Left hindlimb (tissue), 1 donor: ENCODE measurements around the gene DPH1.

Experiments
- DNase-seq: peaks from one replicate; pipeline ENCODE4 v3.0.0-alpha.2; 2018

DPH1 gene

DNA sequence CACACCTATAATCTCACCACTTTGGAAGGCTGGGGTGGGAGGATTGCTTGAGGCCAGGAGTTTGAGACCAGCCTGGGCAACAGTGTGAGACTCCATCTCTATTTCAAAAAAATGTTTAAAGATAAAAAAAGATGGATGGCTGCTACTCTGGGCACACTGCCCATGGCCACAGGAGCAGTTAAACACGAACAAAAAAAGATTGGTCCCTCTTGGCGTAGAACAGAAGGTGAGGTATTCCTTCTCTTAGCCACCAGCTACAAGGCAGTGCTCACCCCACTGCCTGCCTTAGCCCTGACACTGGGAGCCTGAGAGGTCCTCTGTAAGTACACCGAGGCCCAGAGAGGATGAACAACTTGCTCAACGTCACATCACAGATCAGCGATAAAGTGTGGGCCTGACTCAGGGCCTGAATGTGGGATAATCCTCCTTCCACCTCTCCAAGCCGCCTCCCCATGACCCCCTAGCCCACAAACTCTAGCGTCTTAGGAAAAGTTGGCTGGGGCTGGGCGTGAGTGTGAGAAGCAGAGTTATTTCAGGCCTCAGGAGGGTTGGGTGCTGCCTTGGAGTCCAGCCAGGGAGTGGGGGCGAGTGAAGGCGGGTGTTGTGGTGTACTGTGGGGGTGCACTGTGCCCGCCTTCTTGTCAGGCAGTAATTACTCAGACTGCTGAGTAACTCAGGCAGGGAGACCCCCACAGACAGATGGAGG, 2.3 kb upstream of the DPH1 start:
- DNase-seq: no peak

DNA sequence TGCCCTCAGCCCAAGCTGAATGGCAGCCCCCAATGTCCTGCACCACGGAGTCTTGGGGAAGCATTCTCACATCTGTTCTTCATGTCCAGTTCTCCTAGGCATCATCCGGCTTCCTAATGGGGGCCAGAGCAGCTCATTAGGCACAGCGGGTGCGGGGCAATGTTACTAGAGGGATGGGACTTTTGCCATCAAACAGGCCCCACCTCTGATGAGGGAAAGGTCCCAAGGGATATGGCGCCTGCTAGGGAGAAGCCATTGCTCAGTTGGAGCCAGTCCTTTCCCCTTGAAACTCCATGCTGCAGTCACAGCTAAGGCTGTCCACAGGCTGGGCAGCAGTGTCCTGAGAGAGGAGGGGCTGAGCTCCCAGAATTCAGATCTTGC, 1.7 kb upstream of the DPH1 start:
- DNase-seq: no peak

DNA sequence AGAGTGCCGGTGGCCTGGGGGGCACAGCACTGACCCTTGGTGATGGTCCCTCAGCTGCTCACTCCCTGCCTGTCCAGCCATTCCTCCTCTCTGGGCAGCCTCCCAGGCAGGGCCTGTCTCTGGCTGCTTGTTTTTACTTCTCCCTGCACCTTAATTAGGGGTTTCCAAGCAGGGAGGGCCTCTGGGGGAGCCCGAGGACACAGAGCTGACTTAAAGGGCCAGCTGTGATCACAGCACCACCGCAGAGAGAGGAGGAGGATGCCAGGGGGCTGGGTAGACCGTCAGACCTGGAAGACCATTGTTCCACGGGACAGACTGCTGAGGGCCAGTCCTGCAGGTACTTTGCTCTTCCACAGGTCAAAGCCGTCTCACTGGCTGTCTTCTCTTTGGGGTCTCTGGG, 1.2 kb upstream of the DPH1 start:
- DNase-seq: no peak

DNA sequence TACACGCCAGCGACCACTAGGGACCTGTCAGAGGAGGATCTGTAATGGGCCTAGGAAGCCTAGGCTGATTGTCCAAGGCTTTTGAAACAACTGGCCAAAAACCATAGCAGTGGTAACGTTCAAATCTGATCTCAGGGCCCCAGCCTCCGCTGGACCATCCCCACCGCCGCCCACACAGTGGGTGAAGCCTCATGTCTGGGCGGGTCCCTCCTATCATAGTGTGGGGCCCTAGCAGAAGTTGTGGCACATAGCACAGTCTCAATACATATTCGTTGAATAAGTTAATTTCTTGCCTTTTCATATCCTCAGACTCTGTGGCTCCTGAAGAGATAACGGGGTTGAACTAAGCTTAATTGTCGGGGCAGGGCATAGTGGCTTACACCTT, 818 bp downstream of the DPH1 start:
- no peak for DNase-seq

DNA sequence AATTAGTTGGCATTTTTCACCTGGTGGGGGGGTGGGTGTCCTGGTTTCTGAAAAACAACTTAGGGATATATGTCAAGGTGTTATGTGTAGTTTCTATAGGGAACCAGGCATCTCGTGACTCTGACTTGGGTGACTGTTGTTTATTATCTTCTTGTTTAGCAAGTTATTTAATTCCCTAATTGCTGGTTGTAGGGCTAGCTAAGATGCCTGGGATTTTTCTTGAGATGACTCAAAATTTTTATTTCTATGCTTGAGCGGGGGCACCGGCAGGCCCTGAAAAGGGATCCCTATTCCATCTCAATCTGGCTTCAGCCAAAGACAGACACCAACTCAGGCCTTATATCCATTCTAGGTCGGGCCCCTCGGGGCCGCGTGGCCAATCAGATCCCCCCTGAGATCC, 3.2 kb downstream of the DPH1 start:
- no peak for DNase-seq

DNA sequence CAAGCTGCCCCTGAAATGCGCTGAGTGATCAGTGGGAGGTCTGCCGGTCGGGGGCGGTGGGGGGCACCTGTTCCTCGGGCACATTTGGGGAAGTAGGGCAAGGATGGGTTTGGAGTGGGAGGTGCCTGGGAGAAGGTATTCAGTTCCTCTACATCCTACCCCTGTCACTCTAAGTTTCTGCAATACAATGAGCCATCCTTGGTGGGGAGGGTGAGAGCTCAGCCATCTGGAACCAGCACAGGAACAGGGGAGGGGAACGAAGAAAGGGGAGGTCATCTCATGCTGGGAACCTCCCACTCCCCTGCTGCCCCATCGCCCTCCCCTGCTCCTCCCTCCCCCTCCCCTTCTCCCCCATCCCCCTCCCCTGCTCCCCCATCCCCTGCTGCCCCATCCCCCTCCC, 4.2 kb downstream of the DPH1 start:
- DNase-seq: no peak

DNA sequence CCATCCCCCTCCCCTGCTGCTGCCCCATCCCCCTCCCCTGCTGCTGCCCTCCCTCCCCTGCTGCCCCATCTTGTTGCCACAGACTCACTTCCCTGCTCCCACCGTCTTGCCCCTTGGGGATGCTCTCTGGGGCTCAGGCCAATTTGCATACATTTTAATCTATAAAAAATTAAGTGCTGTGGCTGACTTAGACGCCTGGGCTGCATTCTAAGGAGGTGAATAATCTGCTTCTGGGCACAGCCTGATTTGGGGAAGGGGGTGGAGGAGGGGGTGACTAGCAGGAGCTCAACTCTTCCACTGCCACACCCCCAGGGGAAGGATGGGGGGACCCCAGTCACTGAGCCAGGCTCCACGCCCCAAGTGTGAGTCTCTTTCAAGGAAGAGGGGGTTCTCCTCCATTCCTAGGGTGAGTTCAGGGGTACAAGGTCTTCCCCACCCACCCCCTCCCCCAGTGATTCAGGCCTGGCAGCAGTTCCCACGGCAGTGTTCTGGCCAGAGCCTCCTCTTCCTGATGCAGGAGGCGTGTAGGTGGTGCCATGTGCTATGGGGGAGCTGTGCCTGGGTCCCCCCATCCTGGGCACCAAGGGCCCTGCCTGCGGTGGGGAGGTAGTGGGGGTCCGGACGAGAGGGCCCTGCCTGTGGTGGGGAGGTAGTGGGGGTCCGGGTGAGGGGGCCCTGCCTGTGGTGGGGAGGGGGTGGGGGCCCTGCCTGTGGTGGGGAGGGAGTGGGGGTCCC, 5.0 kb downstream of the DPH1 start:
- no peak for DNase-seq

DNA sequence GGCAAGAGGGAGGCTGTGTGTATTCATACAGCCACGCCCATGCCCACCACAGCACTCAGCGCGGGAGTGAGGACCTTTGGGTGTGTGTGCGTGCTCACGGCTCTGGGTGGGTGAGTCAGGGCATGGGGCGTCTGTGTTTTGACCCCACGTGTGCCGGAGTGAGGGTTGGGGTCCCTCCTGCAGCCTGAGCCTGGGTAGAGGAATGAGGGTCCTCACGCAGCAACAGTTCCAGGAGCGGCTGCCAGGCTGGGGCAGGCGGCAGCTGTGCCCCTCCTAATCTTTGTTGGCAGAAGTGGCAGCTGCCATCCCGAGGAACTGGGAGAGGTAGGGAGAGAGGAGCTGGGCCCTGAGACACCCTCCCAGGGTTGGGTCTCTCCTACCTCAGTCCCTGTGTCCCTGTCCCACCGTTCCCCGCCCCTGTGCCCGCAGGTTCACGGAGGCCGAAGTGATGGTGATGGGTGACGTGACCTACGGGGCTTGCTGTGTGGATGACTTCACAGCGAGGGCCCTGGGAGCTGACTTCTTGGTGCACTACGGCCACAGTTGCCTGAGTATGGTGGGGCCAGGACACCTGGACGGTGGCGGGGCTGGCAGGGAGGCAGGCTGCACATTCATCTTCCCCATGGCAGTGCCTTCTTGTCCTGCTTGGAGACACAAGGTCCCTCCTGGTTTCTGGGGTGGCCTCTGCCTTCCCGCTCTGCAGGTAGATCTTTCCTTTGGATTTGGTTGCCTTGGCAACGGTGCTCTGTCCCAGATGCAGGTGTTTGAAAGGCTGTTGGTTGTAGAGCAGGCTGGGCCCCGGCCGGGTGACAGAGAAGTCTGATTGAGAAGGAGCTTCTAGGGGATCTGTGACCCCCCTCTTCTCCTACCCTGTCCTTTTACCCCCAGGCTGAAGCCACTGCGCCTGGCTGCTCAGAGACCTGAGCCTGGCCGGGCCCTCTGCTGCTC, 5.9 kb downstream of the DPH1 start:
- no peak for DNase-seq

DNA sequence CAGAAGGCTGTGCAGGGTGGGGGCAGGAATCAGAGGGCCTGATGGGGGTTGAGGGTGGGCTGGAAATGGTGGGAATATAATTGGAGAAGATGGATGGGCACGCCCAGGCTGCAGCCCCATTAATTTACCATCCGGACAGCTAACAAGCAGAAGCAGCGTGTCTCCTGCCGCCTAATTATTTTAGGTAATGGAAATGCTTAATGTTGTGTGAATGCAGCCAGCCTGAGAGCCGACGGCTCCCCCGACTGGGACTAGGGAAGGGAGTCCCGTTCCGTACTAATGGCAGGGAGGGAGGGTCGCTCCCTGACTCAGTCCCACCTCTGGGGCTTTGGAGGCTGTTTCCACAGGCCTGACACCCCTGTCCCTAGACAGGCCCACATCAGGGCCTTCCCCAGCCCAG, 7.2 kb downstream of the DPH1 start:
- no peak for DNase-seq

DNA sequence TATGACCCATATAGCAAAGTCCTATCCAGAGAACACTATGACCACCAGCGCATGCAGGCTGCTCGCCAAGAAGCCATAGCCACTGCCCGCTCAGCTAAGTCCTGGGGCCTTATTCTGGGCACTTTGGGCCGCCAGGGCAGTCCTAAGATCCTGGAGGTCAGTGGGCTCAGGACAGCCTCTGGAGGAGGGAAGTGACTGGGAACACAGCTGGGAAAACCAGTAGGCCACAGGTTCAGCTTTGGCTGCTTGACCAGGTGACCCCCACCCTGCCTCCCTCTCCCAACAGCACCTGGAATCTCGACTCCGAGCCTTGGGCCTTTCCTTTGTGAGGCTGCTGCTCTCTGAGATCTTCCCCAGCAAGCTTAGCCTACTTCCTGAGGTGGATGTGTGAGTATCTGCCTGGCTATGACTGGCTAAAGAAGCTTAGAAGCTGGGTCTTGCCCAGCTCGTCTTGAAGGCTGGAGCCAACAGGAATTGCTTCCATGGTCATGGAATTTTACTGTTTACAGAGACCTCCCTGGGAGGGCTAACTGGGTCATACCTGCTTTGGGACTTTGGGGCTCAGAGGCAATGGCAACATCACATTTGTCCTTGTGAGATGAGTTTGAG, 10.4 kb downstream of the DPH1 start:
- no peak for DNase-seq

DNA sequence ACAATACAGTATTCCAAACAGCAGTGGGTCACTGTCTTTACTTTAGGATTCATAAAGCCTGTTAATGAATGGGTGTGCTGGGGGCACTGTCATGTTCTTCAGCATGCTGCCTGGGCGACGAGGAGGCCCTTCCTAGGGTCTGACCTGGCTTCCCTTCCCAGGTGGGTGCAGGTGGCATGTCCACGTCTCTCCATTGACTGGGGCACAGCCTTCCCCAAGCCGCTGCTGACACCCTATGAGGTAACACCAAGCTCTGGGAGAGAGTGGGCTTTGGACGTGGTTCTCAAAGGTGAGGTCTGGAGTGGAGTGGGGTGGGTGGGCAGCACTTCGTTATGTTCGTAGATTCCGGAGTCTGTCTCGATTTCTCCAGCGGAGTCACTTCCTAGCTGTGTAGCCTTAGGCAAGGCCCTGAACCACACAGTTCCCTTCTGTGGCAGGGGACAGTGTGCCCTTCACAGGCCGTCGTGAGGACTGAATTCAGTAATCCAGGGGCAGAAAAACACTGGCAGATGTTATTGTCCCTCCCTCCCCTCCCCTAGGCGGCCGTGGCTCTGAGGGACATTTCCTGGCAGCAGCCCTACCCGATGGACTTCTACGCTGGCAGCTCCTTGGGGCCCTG, 11.1 kb downstream of the DPH1 start:
- DNase-seq: no peak

DNA sequence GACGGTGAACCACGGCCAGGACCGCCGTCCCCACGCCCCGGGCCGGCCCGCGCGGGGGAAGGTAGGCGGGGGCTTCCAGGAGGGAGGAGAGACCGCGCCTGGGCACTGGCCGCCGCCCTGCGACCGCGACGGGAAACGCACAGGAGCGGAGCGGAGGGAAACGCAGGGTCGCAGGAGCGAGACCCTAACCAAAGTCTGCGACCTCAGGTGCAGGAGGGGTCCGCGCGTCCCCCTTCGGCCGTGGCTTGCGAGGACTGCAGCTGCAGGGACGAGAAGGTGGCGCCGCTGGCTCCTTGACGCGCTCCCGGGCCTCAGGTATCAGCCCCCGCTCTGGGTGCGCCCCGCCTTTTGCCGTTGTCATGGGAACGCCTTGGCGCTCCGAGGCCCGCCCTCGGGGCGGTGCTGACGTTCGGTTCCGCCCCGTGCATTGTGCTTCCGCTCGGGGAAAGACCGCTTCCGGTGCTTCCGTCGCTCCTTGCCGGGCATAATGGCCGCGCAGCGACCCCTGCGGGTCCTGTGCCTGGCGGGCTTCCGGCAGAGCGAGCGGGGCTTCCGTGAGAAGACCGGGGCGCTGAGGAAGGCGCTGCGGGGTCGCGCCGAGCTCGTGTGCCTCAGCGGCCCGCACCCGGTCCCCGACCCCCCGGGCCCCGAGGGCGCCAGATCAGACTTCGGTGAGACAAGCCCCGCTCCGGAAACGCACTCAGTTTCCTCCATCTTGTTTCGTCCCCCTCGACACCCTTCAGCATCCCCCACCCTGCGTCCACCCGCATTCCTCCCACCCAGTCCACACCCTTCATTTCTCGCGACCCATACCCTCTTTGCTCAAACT, 11.8 kb downstream of the DPH1 start, which contains the start of gene OVCA2:
Gene OVCA2, plus strand, starts transcription at position 462 of the 829 bp plus-strand sequence. Its CDS starts 26 bp downstream, at position 488.
- DNase-seq: peak; percentile 96

DNA sequence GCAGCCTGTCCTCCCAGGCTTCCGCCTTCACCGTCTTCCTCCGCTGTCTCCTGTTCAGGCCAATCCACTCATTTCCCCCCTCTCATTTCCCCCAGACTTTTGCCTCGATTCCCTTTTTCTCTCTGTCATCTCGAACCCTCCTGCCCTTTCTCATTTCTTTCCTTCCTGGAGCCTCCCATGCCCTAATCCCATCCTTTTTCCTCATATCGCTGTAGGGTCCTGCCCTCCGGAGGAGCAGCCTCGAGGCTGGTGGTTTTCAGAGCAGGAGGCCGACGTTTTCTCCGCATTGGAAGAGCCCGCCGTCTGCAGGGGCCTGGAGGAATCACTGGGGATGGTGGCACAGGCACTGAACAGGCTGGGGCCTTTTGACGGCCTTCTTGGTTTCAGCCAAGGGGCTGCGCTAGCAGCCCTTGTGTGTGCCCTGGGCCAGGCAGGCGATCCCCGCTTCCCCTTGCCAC, 12.5 kb downstream of the DPH1 start:
- no peak for DNase-seq

DNA sequence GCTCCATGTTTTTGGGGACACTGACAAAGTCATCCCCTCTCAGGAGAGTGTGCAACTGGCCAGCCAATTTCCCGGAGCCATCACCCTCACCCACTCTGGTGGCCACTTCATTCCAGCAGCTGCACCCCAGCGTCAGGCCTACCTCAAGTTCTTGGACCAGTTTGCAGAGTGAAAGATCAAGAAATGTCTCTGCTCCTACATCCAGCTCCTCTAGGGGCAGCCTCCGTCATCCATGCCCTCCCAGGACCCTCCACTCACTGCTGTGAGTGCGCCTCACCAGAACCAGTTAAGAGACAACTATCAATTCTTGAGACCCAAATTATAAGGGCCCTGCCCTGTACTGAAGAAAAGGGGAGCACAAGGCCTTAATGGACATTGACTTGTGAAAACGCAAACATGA, 13.0 kb downstream of the DPH1 start:
- no peak for DNase-seq

DNA sequence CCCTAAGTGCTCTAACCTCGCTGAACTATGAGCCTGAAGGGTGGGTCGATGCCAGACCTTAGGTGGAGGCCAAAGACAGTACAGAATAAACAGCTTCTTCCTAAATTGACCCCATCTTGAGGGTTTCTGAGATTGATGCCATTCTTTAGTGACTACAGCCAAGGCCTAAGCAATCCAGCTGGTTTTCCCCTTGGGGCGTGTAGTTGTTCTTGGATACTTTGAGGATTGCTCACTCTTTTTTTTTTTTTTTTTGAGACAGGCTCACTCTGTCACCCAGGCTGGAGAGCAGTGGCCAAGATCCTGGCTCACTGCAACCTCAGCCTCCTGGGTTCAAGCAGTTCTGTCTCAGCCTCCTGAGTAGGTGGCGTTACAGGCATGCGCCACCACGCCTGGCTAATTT, 13.8 kb downstream of the DPH1 start:
- no peak for DNase-seq

DNA sequence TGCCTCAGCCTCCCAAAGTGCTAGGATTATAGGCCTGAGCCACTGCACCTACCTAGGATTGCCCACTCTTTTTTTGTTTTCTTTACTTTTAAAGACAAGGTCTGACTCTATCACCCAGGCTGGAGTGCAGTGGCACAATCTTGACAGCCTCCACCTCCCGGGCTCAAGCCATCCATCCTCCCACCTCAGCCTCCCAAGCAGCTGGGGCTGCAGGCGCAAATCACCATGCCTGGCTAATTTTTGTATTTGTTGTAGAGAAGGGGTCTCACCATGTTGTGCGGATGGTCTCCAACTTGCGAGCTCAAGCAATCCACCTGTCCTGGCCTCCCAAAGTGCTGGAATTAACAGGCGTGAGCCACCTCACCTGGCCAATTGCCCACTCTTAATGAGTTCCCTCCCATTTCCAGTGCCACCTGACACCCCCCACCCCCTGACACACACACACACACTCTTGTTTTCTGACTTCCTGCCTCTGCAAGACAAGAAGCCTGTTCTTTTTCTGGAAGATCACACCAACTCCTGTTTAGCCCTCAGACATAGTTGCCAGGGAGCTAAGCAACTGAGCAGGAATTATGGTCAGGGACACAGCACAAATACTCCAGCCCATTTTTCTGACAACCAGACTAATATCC, 14.4 kb downstream of the DPH1 start:
- no peak for DNase-seq

DNA sequence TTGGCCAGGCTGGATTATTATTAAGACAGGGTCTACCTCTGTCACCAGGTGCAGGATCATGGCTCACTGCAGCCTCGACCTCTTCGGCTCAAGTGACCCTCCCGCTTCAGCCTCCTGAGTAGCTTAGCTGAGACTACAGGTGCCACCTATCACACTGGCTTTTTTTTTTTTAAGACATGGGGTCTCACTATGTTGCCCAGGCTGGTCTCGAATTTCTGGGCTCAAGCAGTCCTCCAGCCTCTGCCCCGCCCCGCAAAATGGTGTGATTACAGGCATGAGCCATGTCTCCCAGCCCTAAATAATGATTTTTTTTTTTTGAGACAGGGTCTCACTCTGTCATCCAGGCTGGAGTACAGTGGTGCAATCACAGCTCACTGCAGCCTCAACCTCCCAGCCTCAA, 17.6 kb downstream of the DPH1 start:
- DNase-seq: no peak

DNA sequence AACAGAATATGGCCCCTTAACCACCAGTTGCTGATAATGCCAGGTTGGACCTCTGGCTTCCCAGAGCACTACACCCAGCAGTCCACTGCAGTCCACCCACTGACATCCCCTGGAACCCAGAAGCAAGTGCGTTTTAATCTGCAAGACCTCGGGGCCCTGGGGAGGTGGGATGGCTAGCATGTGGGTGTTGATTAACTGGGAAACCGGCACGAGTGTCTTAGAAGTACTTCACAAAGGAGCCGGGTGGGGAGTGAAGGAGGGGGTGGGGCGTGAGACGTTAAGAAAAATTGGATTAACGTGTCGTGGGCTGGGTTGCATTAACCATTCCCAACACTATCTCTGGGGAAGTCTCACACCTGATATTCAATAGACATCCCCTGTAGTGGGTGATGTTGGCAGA, 18.9 kb downstream of the DPH1 start:
- no peak for DNase-seq

DNA sequence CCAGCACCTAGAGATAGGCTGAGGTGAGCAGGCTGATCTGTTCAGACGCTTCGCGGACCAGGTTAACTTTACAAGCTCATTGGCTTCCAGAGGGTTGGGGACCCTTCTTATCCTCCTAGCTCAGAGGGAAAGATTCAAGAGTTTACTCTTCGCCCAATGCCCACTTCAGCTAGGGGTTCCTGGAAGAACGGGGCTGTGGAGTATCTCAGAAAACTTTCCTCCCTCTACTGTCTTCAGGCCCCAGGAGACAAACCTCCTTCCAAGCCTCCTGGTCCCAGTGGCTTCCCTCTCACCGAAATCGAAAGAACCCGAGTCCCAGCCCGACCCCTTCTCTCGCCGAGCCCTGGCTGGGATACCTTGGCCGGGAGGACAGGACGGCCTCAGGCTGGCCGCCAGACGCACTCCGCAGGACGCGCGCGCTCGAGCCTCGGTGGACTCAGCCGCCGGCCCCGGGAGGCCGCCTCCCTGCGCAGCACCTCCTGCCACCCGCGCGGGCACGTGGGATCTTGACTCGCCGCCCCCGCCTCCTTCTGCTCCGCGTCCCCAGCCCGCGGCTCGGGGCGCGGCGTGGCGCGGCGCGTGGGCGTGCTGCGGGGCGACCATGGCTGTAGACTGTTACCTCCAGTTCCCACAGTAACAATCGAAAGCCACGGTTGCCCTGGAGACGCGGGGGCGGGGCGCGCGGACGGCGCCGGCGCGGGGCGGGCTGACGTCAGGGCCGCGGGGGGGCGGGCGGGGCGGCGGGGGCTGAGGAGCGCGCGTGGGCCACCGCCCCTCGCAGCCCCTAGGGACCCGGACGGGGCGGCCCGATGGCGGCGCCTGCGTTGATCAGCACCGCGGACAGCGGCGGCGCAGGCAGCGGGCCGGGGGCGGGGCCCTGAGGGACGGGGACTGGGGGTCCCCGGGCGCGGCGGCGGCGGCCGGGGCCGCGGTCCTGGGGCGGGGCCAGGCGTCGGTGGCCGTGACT, 19.7 kb downstream of the DPH1 start:
- DNase-seq: peak; percentile 91
